NB4 (cell line): Measurements from ENCODE around the gene C9orf78.

ENCODE experiments used
- CTCF ChIP-seq: IDR thresholded peaks from one replicate; pipeline ENCODE4 v1.5.1; 2012; ENCODE audit warnings: low read depth, low read length
- POLR2A ChIP-seq: IDR thresholded peaks from 2 replicates; pipeline ENCODE4 v1.6.1; 2011; ENCODE audit warnings: mild to moderate bottlenecking; ENCODE audit not compliant: insufficient read length; ENCODE audit errors: extremely low read depth
- TF ChIP-seq, protein P1 (sequence below): IDR thresholded peaks from 2 replicates; pipeline ENCODE4 v1.6.1; 2011; ENCODE audit warnings: low read depth, low read length

- TF ChIP-seq CTCF, result peak; percentile 7
- TF ChIP-seq POLR2A, result no peak
- TF ChIP-seq, protein P1, sequence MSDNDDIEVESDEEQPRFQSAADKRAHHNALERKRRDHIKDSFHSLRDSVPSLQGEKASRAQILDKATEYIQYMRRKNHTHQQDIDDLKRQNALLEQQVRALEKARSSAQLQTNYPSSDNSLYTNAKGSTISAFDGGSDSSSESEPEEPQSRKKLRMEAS, result no peak
These were observed 40.1 kb upstream of the C9orf78 start for GRCh38 chr9:129875181-129875611.
